ENCODE measurements around the gene OR5F1.

The OR5F1 gene

DNA sequence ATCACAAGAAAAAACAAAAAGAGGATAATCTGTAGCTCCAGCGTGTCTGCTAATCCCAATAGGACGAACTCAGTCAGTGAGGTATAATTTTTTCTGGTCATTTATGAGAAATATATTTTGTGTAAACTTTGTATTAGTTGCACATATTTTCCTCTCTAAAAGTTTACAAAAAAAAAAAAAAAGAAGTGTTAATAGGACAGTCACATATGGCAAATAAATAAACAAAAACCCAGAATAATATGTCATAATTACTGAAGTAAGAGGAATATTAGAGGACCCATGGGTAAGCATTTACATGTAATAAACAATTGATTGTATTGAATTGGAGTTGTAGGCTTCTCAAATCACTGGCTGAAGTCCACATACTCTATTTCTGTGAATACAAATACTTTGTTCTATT lies at the start of gene OR5F1:
Gene OR5F1, minus strand, starts transcription at position 101 of the 400 bp plus-strand sequence. Its CDS starts 0 bp downstream, at position 101.
- no peak for DNase-seq (ENCODE audit: low read depth)
- H3K4me3 ChIP-seq (ENCODE audit: low read depth, low read length), result no peak within 1 kb of the TSS
- TF ChIP-seq, protein P1, sequence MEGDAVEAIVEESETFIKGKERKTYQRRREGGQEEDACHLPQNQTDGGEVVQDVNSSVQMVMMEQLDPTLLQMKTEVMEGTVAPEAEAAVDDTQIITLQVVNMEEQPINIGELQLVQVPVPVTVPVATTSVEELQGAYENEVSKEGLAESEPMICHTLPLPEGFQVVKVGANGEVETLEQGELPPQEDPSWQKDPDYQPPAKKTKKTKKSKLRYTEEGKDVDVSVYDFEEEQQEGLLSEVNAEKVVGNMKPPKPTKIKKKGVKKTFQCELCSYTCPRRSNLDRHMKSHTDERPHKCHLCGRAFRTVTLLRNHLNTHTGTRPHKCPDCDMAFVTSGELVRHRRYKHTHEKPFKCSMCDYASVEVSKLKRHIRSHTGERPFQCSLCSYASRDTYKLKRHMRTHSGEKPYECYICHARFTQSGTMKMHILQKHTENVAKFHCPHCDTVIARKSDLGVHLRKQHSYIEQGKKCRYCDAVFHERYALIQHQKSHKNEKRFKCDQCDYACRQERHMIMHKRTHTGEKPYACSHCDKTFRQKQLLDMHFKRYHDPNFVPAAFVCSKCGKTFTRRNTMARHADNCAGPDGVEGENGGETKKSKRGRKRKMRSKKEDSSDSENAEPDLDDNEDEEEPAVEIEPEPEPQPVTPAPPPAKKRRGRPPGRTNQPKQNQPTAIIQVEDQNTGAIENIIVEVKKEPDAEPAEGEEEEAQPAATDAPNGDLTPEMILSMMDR (conservative IDR thresholded peaks at IDR 0.05; ENCODE audit: low read depth, low read length), result no peak

DNA sequence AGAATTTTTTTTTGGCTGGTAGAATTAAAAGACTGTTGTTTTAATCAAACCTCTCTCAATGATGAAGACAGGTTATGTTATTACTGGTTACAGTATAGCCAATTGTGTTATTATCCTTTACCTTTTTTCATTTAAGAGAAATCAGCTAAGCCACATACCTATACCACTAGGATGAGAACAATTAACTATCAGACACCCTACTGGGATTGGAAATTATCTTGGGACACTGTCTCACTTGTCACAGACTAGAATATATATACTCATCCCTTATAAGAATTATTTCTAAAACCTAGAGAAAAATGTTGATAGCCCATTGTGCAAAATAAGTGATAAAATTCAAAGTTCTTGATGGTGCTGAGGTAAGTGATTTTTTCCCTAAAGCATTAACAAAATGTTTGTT lies 32.9 kb upstream of the OR5F1 start, which contains the start of gene OR5AS1:
Gene OR5AS1, plus strand, starts transcription at position 301 of the 400 bp plus-strand sequence. CDS start 2,765 bp downstream, outside the sequence.
- H3K4me3 ChIP-seq (ENCODE audit: low read depth, low read length), result no peak within 1 kb of the TSS
- DNase-seq (ENCODE audit: low read depth), result no peak
- TF ChIP-seq, protein P1 (conservative IDR thresholded peaks at IDR 0.05; ENCODE audit: low read depth, low read length), result no peak

- H3K4me3 ChIP-seq (ENCODE audit: low read depth, low read length), result no peak overlapping the region
- no peak for DNase-seq (ENCODE audit: low read depth)
- TF ChIP-seq, protein P1 (conservative IDR thresholded peaks at IDR 0.05; ENCODE audit: low read depth, low read length), result no peak
Observed at GRCh38 chr11:56013805-56014204, 19.4 kb upstream of the OR5F1 start.

- DNase-seq (ENCODE audit: low read depth), result no peak
- no peak overlapping the region for H3K4me3 ChIP-seq (ENCODE audit: low read depth, low read length)
- TF ChIP-seq, protein P1 (conservative IDR thresholded peaks at IDR 0.05; ENCODE audit: low read depth, low read length), result no peak
Observed at GRCh38 chr11:56010716-56011115, 16.3 kb upstream of the OR5F1 start.

GRCh38 chr11:55970935-55971334 lies 23.5 kb downstream of the OR5F1 start:
- H3K4me3 ChIP-seq (ENCODE audit: low read depth, low read length), result no peak overlapping the region
- TF ChIP-seq, protein P1 (conservative IDR thresholded peaks at IDR 0.05; ENCODE audit: low read depth, low read length), result no peak
- no peak for DNase-seq (ENCODE audit: low read depth)

GRCh38 chr11:55969845-55970244 lies 24.6 kb downstream of the OR5F1 start, which contains the start of gene OR10AG1:
TSS of gene OR10AG1 (minus strand) at chr11:55969945. CDS start at chr11:55969907, 38 bp downstream.
- no peak within 1 kb of the TSS for H3K4me3 ChIP-seq (ENCODE audit: low read depth, low read length)
- DNase-seq (ENCODE audit: low read depth), result no peak
- TF ChIP-seq, protein P1 (conservative IDR thresholded peaks at IDR 0.05; ENCODE audit: low read depth, low read length), result no peak

DNA sequence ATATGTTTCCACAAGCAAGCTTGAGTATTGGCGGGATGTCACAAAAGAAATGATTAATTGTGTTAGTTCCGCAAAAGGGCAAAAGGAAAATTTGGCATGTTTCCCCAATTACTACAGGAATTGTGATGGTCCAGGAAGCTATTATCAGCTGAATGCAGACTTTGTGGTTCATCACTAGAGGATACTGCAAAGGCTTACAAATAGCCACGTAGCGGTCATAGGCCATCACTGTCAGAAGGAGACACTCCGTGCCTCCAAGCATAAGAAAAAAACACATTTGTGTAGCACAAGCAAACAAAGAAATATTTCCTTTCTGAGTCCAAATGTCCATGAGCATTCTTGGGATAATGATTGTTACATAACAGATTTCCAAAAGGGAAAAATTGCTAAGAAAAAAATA lies 26.5 kb downstream of the OR5F1 start:
- DNase-seq (ENCODE audit: low read depth), result no peak
- H3K4me3 ChIP-seq (ENCODE audit: low read depth, low read length), result no peak overlapping the region
- TF ChIP-seq, protein P1 (conservative IDR thresholded peaks at IDR 0.05; ENCODE audit: low read depth, low read length), result no peak

All from choroid plexus epithelial cell (primary cell).